Measurements from ENCODE around the gene LPCAT3.

The LPCAT3 gene

DNA sequence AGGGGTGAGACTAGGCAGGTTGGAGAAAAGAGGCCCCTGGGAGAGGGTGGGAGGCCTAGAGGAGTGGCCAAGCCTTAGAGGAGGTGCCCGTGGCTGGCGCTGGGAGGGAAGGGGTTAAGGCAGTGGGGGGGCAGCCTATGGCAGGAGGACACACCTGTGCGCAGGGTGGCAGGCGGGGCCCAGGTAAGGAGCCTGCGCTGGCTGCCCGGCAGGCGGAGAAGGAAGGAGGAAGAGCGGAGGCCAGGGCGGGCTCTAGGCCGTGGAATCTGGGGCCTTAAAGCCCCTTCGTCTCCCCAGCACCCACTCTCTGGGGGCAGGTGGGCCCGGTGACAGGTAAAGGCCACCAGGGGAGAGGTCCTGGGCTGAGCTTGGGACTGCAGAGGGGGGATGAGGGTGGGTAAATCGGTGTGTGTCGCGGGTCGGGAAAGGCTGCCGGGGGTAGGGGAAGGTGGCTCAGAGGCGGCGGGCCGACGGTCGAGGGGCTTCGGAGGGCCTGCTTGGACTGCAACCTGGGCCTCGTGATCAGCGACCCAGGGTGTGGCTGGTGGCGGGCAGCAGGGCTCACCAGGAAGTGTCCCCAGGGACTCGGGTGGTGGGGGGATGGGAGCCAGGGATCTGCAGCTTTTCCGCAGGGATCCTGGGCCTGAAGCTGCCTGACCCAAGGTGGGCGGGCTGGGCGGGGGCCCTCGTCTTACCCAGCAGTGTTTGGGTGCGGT is 55.1 kb downstream of the LPCAT3 start:
- no peak for DNase-seq

DNA sequence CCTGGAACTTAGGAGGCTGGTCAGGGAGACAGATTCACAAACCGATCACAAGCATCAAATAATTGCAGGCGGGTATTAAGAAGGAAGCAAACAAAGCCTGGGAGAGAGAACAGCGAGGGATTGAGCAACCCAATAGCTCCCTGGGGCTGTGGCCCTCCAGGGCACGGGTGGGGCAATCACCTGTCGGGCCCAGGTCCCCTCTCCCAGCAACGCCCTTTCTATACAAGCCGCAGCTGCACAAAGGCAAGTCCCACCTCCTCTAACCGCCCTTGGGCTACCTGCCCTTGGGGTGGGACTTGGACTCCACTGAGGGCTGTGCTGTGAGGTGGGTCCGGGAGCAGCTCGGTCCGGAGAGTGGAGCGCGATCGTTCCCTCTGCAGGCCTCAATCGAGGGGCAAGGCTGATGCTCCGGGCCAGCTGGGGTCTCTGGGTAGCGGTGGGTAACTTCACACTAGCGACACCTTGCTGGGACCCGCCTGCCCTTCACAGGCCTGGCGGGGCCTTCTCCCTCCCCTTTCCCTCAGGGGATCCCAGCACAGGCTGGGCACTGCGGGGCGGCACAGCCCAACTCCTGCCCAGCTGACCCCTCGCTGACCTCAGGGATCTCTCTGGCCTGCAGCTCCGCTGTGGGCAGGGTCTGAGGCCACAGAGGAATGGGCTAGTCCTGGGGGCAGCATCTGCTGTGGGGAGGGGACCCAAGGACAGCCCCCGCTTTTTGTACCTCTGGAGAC is 55.8 kb downstream of the LPCAT3 start:
- DNase-seq = no peak

DNA sequence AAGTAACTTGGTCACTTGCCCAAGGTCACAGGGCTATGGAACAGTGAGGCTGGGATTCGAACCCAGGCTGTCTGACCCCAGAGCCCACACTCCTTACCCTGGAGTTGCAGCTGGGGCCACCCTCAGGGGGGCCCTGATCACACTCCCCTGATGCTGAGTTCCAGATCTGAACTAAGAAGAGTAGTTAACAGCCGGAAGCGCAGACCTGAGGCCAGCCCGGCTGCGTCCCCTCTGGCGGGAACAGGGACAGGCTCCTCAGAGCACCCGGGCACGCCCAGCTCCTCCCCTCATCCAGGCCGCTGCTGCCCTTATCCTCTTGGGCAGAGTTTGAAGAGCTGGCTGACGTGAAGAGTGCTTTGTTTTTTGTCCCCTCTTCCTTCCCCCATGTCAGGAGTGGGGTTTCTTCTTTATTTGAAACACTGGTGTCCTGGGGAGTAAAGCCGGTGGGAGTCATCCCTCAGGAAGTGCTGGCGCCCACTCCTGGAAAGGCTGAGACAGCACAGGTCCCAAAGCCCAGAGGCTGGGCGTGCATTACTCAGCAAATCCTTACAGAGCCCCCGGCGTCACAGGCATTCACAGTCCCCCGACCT is 56.5 kb downstream of the LPCAT3 start:
- no peak for DNase-seq

DNA sequence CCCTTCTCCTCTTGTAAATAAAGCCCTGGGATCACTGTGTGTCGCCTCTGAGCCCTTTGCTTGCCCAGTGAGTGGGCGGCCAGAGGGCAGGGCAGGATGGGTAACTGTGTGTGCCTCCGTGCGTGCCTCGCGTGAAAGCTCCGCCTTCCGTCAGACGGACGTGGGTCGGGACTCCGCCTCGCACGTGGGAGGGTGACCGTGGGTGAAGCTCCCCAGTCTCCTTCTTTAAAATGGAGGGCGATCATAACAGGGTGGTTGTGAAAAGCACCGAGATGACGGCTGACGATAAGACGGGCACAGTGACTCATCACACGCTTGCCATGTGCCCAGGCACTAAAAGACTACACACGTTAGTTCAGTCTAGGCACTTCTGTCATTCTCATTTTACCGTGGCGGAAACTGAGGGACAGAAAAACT is 57.0 kb downstream of the LPCAT3 start:
- peak; percentile 82 for DNase-seq

DNA sequence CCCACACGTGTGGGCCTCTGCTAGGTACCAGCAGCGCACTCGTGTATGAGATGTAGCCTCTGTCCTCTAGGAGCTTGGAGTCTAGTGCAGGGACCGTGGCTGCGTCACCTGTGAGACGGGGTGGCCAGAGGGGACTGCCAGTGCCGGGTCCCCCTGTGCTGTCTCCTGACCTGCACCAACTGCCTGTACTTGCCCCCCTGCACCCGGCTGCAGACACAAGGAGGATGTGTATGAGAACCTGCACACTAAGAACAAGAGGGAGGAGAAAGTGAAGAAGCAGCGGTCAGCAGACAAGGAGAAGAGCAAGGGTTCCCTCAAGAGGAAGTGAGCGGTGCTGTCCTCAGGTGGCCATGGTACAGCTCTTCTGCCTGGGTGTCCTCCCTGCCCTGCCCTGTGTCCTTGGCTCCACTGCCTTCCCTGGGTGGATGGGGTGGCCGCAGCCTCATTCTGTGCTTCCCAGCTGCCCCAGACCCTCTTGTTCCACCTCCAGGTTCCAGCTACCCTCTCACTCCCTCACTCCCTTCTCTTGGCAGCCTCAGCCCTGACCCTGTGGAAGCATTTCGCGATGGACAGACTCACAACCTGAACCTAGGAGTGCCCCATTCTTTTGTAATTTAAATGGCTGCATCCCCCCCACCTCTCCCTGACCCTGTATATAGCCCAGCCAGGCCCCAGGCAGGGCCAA is 57.5 kb downstream of the LPCAT3 start:
- no peak for DNase-seq

DNA sequence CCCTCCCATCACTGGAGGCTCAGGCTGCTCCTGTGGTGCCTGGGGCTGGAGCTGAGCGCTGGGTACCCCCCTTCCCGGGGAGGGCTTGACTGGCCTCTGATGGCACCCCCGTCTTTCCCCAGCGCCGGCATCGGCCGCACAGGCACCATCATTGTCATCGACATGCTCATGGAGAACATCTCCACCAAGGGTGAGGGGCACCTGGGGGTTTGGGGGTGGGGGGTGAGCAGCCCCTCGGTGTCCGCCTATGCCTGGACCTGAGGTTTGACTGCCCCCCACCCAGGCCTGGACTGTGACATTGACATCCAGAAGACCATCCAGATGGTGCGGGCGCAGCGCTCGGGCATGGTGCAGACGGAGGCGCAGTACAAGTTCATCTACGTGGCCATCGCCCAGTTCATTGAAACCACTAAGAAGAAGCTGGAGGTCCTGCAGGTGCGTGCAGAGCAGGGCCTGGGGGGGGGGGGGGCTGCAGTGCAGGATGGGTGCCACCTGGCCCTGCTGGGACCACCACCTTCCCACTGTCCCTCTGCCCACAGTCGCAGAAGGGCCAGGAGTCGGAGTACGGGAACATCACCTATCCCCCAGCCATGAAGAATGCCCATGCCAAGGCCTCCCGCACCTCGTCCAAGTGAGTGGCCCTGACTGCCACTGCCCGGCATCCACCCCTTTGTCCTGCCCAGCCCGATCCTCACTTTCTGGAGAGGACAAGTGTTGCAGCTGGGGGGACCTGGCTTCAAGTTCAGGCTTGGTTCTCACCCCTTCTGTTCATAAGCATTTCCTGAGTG is 58.3 kb downstream of the LPCAT3 start:
- DNase-seq = no peak

DNA sequence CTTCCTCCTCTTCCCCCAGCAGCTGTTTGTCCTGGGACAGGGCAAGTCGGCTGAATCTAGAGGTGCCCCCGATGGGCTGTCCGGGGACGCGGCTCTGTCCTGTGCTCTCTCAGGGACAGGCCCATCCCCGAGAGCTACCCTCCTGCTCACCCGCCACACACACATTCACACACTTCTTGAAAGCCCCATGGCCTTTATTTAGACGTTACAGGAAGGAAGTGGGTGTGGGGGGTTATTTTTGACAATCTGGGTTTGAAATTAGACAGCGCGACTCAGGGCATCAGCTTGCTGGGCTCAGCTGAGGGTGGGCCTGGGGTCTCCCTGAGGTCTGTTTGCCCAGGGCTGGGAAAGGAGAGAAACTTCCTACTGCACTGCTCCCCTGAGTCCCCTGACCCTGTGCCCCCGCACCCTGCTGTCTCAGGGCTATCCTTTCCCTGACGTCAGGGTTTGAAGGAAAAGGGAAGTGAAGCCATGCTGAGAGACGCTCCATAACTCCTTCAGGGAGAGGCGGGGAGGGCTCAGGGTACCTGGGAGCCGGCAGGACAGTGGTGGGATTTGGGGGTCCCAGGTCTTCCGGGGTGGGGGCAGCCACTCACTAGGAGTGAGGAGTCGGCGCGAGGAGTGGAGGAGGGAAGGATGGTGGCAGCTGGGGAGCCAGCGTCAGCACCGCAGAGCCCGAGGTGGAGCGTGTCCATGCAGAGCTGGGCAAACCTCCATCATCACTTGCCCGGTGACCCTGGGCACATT is 59.0 kb downstream of the LPCAT3 start:
- peak; percentile 70 for DNase-seq

DNA sequence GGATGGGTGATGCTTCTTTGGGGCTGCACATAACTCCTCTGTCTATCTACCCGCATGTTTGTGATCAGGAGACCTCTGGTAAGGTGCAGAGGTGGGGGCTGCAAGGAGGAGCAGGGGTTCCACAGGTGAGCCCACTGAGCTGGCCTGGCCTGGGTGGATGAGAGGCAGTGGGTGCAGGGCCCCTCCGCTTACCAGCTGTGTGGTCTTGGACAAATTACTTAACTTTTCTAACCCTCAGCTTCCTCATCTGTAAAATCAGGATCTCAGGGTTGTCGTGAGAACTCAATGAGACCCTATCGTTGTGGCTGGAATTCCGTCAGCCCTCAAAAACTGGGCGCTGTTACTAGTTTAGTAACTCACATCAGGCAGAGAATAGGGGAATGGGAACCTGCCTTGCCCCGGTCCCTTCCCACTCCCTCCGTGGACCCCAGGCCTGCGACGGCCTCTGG is 59.6 kb downstream of the LPCAT3 start:
- no peak for DNase-seq

DNA sequence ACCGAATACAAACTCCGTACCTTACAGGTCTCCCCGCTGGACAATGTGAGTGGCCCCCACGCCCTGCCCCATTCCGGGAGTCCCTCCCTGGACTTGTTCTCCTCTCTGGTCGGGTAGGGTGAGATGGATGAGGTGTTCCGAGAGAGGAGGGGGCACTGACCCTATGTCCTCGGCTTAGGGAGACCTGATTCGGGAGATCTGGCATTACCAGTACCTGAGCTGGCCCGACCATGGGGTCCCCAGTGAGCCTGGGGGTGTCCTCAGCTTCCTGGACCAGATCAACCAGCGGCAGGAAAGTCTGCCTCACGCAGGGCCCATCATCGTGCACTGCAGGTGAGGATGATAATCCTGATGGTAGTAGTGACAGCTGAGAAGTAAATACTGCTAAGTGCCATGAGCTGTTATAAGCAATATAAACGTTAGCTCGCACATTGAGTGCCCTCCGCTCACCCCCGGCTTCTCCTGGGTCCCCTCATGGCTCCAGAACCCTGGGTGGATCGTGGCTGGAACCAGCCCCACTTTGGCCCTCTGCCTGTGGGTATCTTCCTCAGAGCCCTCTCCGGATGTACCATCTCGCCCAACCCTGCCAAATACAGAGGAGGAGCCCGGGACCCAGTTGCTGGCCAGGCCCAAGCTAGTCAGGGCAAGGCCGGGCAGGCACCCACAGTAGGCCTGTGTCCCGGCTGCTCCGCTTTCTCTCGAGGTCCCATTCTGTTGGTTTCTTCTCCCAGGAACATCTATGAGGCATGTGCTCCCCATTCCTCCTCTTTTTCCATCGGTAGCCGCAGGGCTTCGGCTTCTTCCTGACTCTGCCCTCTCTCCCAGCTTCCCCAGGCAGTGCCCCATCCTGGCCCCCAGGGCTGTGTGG is 60.3 kb downstream of the LPCAT3 start:
- no peak for DNase-seq

DNA sequence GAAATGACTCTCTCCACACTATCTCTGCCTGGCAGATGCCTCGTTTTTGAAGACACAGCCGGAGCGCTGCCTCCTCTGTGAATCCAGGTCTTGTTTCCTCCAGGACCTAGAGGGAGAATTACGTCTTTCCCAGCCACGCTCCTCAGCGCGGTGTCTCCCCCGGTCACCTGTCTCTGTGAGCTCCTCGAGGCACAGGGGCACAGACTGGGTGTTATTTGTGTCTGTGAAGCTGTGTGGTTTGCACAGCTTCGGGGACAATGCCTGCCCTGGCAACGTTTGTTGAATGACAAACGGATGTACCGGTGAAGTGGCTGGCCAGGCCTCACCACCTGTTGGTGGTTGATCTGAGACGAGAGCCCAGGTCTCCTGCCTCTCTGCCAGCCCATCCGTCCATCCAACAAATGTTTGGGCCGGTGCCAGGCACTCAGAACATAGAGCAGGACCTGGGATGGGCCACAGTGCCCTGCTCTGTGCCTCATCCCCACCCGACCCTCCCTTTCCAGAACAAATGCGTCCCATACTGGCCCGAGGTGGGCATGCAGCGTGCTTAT is 61.0 kb downstream of the LPCAT3 start:
- DNase-seq = no peak

DNA sequence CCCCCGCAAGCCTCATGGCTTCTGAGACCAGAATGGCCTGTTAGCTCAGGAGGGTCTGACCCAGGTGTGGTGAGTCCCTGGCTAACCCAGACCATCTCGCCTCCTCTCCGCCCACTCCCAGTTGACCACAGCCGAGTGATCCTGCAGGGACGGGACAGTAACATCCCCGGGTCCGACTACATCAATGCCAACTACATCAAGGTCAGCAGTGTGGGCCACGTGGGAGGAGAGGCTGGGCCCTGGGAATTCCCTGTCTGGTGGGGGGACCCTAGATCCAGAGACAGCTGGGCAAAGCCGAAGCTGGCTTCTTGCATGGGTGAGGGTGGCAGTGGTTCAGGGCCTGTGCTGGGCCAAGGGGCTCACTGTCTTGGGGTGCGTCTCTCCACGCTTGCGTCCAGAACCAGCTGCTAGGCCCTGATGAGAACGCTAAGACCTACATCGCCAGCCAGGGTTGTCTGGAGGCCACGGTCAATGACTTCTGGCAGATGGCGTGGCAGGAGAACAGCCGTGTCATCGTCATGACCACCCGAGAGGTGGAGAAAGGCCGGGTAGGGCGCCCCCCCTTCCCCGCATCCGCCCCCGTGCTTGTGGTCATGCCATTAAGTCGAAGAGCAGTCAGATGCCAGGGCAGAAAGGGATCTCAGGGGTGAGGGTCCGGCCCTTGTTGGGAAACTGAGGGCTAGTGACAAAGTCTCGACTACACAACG is 62.1 kb downstream of the LPCAT3 start:
- no peak for DNase-seq

DNA sequence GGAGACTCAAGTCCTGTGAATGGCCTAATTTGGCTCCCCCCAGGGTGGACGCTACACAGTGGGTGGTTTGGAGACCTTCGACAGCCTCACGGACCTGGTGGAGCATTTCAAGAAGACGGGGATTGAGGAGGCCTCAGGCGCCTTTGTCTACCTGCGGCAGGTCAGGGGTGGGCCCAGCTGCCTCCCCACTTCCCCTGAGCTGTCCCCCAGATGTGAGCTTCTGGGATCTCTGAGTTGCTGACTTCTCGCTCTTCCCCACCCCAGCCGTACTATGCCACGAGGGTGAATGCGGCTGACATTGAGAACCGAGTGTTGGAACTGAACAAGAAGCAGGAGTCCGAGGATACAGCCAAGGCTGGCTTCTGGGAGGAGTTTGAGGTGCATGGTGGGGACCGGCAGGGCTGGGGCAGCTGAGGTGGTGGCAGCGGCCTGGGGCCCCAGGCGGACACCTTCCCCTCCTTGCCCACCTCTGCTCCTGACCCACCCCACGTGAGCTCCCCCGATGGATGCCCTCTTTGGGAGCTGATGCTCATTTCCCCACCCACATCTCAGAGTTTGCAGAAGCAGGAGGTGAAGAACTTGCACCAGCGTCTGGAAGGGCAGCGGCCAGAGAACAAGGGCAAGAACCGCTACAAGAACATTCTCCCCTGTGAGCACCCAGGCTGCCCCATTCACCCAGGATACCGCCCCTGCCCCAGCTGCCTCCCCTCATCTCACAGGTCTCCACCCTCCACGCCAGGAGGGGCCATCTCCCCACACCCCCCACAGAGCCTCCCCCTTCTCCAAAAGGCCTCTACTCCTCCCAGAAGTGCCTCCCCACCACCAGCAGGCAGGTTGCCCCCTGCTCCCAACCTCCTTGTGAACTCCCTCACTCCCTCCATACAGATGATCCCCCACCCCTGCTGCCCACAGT is 62.9 kb downstream of the LPCAT3 start:
- no peak for DNase-seq

DNA sequence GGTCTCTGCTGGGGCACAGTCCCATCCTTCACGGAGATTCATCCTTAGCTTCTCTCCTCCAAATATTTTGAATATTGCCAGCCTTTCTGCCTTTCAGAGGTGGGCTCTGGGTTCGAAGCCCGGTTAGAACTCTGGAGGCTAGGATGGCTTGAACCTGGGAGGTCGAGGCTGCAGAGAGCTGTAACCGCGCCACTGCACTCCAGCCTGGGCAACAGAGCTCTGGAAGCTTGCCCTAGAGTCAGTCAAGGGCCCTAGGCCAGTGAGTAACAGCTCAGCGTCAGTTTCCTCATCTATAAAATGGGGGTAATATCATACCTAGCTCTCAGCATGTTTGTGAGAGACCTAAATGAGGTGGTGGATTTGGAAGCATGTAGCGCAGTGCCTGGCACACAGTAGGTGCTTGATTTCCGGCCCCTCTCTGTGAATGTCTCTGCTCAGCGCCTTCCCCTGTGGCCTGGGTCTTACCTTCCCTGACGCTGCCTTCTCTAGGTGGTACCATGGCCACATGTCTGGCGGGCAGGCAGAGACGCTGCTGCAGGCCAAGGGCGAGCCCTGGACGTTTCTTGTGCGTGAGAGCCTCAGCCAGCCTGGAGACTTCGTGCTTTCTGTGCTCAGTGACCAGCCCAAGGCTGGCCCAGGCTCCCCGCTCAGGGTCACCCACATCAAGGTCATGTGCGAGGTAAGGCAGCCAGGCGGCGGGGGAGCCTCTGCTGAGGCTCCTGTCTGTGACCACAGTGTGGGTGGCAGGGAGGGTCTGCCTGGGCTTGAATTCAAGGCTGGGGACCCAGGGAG is 63.8 kb downstream of the LPCAT3 start:
- no peak for DNase-seq

DNA sequence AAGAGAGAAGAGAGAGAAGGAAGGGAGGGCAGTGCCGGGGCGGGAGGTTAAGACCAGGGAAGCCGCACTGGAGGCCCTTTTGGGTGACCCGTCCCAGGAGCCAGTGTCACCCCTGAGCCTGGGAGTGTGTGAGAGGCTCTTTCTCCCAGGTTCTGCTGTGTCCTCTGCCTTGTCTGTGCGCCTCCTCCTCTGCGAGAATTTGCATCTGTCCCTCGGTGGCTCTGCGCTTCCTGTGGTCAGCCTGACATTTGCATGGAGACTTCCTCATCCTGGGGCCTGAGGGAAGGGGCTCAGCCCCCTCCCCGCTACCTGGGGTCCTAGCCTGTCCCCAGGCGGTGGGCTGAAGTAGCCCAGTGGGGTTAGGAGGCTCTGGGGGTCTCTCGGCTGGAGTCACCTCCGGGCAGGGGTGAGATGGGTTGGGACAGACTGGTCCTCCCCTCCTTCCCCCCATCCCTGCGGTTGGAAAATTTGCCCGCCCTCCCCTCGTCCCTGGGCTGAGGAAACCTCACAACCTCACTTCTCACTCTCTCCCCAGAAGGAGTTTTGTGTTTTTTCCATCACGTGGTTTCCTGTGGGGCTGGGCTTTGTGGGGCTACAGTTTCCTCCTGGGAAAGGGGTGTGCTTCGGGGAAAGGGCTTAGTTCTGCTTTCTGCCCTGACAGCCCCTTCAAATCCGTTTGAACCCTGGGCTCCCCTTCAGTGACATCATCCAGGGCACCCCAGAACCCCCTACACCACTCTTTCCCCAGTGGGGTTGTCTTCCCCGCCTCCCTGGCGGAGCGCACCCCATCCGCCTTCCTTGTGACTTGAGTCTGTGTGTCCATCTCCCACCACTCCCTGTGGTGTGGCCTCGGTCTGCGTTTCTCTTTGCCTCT is 64.6 kb downstream of the LPCAT3 start:
- peak; percentile 66 for DNase-seq

DNA sequence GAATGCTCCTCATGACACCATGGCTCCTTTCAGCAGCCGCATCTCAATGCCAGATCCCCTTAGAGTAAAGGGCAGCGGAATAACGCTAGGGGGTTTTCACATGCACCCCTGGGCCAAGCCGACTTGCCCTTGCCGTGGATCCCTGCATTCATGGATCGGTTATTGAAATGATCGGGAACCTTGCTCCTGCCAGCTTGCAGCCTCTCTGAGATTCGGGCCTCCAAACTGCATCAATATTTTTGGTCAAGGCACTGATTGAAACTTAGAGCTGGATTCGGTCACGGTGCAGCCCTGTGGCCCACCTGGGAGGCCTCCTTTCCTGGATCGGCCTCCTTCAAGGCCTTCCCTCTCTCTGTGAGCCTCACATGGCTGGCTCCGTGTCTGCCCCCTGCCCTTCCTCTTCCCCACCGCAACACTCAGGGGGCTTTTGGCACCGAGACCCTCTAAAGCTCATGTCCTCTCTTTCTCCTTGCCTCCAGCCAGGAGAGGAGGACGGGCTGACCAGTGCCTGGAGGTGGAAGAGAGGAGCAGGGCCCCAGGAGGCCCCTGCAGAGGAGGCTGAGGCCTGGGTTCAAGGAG is 65.3 kb downstream of the LPCAT3 start:
- DNase-seq = no peak

DNA sequence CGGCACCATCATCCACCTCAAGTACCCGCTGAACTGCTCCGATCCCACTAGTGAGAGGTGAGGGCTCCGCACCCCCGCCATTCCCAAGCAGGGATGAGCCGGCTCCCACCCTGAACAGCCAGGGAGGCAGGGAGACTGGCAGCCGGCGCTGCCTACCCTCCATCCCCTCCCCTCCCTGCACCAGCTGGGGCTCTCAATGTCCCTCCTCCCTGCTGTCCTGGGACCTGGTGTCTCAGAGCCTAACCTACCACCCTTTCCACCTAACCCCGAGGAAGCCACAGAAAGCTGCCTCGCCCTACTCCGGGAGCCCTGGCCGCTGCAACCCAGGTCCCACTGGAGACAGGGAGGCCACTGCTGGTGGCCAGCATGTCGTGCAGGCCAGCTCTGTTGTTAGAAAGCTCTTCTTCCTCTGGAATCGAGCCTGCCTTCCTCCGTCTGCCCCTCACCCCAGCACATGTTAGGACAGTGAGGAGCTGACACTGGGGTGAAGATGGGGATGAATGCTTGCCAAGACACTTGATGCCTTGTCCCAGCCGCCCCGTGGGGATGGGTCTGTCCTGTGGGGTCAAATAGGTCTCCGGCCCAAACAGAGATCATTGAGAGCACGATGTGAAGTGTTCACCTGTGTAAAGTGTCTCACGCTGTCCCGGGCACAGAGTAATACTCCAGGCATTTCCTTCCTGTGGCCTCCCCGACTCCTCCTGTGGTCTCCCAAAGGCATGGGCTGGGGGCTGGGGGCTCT is 66.0 kb downstream of the LPCAT3 start:
- no peak for DNase-seq

All from T-helper 9 cell (primary cell).